CD4-positive, CD25-positive, alpha-beta regulatory T cell (primary cell): ENCODE results near the gene AKNAD1. TPM values are rescaled to one million over a fixed set of nuclear protein-coding genes. Genes with fewer than 3 reads are reported as not detected.
A peak's percentile ranks its signal among the peaks of the same experiment; 100 is the strongest.

Experiments used
- ATAC-seq, 2 donors: fragments of 150-1000 bp; cut with Tn5 transposase; one replicate each; pipeline ENCODE4 v1.10.0; 2021; ENCODE audit warnings: low read depth in 2 of 2, moderate number of reproducible peaks in 2 of 2, moderate library complexity in 1 of 2
- DNase-seq, 3 donors: peaks; one replicate each; pipeline versions ENCODE4 v3.0.0 to v3.0.0-alpha.2; 2012 to 2022; ENCODE audit warnings: mixed read lengths in 1 of 3
- H3K27ac ChIP-seq: one replicate; pipeline ENCODE4 v1.7.0; 2013; ENCODE audit warnings: mild to moderate bottlenecking, low read length; ENCODE audit not compliant: insufficient read depth, poor library complexity, severe bottlenecking
- H3K27me3 ChIP-seq: one replicate; pipeline ENCODE4 v1.7.0; 2013; ENCODE audit warnings: low read length; ENCODE audit not compliant: control insufficient read depth, insufficient read depth
- H3K36me3 ChIP-seq: one replicate; pipeline ENCODE4 v1.7.0; 2013; ENCODE audit warnings: mild to moderate bottlenecking, low read length, moderate library complexity; ENCODE audit not compliant: control insufficient read depth, insufficient read depth
- H3K4me1 ChIP-seq: 2 replicates; pipeline ENCODE4 v1.7.0; 2013; ENCODE audit warnings: mild to moderate bottlenecking, low read length; ENCODE audit not compliant: insufficient read depth, control insufficient read depth, poor library complexity, severe bottlenecking
- H3K4me3 ChIP-seq: one replicate; pipeline ENCODE4 v1.7.0; 2013; ENCODE audit warnings: low read depth, mild to moderate bottlenecking, low read length, moderate library complexity
- H3K9me3 ChIP-seq, 2 experiments: 1 replicate in 1 of 2; 2 replicates in 1 of 2; pipeline ENCODE4 v1.7.0; 2013; ENCODE audit warnings: low read length in 2 of 2, mild to moderate bottlenecking in 1 of 2, moderate library complexity in 1 of 2; ENCODE audit not compliant: control insufficient read depth in 2 of 2
- H3K27ac Mint-ChIP-seq, 3 donors: one replicate each; pipeline ENCODE4 v1.8.0; 2020 to 2022; ENCODE audit warnings: mild to moderate bottlenecking in 3 of 3, mixed read lengths in 3 of 3, moderate library complexity in 2 of 3
- H3K27me3 Mint-ChIP-seq: one replicate; pipeline ENCODE4 v1.8.0; 2022; ENCODE audit warnings: mild to moderate bottlenecking, mixed read lengths
- H3K36me3 Mint-ChIP-seq: one replicate; pipeline ENCODE4 v1.8.0; 2020; ENCODE audit warnings: mixed read lengths
- H3K4me1 Mint-ChIP-seq, 4 donors: one replicate each; pipeline ENCODE4 v1.8.0; 2020 to 2022; ENCODE audit warnings: mixed read lengths in 4 of 4, mild to moderate bottlenecking in 1 of 4
- H3K4me3 Mint-ChIP-seq, 4 donors: one replicate each; pipeline ENCODE4 v1.8.0; 2020 to 2022; ENCODE audit warnings: mild to moderate bottlenecking in 4 of 4, mixed read lengths in 4 of 4, moderate library complexity in 3 of 4
- H3K9me3 Mint-ChIP-seq, 7 donors: one replicate each; pipeline ENCODE4 v1.8.0; 2020 to 2022; ENCODE audit warnings: mixed read lengths in 7 of 7, mild to moderate bottlenecking in 3 of 7, moderate library complexity in 2 of 7
- polyA plus RNA-seq, 4 donors: library from polyadenylated mRNA; unstranded; fragments of 300-500 nt; fragmentation: Illumina TruSeq; gene quantifications; one replicate each; pipeline ENCODE4 v1.2.3, GENCODE V29; 2021
- total RNA-seq: library from RNA; stranded (reverse); gene quantifications from one replicate; pipeline ENCODE4 v1.2.3, GENCODE V29; 2022

Gene AKNAD1
- total and polyA plus RNA-seq, 5 donors from 2014 or later, result not detected

DNA sequence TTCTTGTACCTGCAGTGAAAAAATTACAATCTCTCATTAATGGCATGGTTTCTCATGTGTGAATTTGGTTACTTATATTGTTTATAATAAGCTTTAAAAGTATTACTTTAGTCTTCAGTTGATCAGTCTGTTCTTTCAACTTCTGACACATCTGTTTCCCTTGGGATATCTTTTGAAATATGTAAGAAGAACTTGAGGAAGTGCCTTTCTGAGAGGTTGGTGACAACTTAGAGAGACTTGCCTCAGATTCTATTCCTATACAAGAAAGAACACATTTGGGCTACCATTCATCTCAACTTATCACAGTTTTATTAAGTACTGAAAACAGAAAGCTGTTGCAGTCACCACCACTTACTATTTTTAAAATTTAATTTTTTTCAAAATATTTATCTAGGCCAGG lies 8.1 kb downstream of the AKNAD1 start:
- peaks cover 0 to 1% (median 0%) of the 10 kb centered on the region in 7 donors for H3K9me3 Mint-ChIP-seq
- no peak overlapping the region for H3K4me3 ChIP-seq
- H3K9me3 ChIP-seq, result no peaks in the 10 kb centered on the region
- DNase-seq (no peak), ATAC-seq (no peak)
- H3K4me1 Mint-ChIP-seq, result peaks cover 0 to 8% (median 3%) of the 10 kb centered on the region in 4 donors
- no peak overlapping the region for H3K27ac ChIP-seq
- H3K4me3 Mint-ChIP-seq, result no peak overlapping the region
- no peaks in the 10 kb centered on the region for H3K4me1 ChIP-seq
- peaks cover 37% of the 10 kb centered on the region for H3K27me3 Mint-ChIP-seq
- H3K27me3 ChIP-seq, result peaks cover 5% of the 10 kb centered on the region
- H3K36me3 Mint-ChIP-seq, result no peaks in the 10 kb centered on the region
- H3K36me3 ChIP-seq, result no peaks in the 10 kb centered on the region
- no peak overlapping the region for H3K27ac Mint-ChIP-seq

GRCh38 chr1:108847494-108847893 lies 9.4 kb downstream of the AKNAD1 start:
- peaks cover 5% of the 10 kb centered on the region for H3K27me3 ChIP-seq
- Mint-ChIP-seq H3K4me1 (peaks cover 0 to 6% (median 2%) of the 10 kb centered on the region in 4 donors), H3K27me3 (peaks cover 37% of the 10 kb centered on the region), H3K4me3 (no peak overlapping the region), H3K27ac (peak overlapping the region in 2 of 3 donors; percentile 8 to 37), H3K36me3 (no peaks in the 10 kb centered on the region), H3K9me3 (peaks cover 0 to under 1% (median 0%) of the 10 kb centered on the region in 7 donors)
- no peaks in the 10 kb centered on the region for H3K9me3 ChIP-seq
- no peak overlapping the region for H3K4me3 ChIP-seq
- no peak overlapping the region for H3K27ac ChIP-seq
- DNase-seq (no peak), ATAC-seq (no peak)
- no peaks in the 10 kb centered on the region for H3K36me3 ChIP-seq
- no peaks in the 10 kb centered on the region for H3K4me1 ChIP-seq

- H3K9me3 Mint-ChIP-seq, result no peaks in the 10 kb centered on the region
- Histone ChIP-seq H3K4me3 (no peak overlapping the region), H3K27ac (no peak overlapping the region), H3K4me1 (no peaks in the 10 kb centered on the region), H3K36me3 (no peaks in the 10 kb centered on the region), H3K9me3 (no peaks in the 10 kb centered on the region), H3K27me3 (peaks cover 5% of the 10 kb centered on the region)
- peaks cover 0 to 2% (median 0%) of the 10 kb centered on the region in 4 donors for H3K4me1 Mint-ChIP-seq
- no peak overlapping the region for H3K27ac Mint-ChIP-seq
- no peaks in the 10 kb centered on the region for H3K36me3 Mint-ChIP-seq
- H3K4me3 Mint-ChIP-seq, result no peak overlapping the region
- peaks cover 40% of the 10 kb centered on the region for H3K27me3 Mint-ChIP-seq
- no peak for DNase-seq
- no peak for ATAC-seq
These were observed 10.9 kb downstream of the AKNAD1 start for GRCh38 chr1:108845991-108846390.

DNA sequence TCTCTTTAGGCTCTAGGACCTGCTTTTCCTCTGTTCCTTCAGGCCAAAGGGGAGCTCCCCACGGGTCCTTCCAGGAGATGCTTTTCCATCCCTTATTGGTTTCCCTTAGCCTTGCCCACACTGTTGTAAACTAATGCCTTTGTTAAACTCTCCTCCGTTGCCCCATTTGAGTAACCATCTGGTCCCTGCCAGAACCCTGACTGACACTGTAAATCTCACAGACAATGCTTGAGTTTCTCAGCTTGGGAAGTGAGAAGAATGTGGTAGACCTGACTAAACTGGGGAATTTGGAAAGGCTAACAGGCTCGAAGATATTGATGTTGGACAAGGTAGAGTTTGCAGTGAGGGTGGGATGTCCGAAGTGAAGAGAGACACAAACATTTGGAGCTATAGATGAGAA lies 11.4 kb downstream of the AKNAD1 start:
- DNase-seq, result no peak
- peaks cover 39% of the 10 kb centered on the region for H3K27me3 Mint-ChIP-seq
- no peaks in the 10 kb centered on the region for H3K36me3 Mint-ChIP-seq
- Histone ChIP-seq H3K9me3 (no peaks in the 10 kb centered on the region), H3K36me3 (no peaks in the 10 kb centered on the region), H3K27ac (no peak overlapping the region), H3K4me1 (no peaks in the 10 kb centered on the region), H3K4me3 (no peak overlapping the region), H3K27me3 (peaks cover 2% of the 10 kb centered on the region)
- no peaks in the 10 kb centered on the region for H3K9me3 Mint-ChIP-seq
- no peak overlapping the region for H3K27ac Mint-ChIP-seq
- ATAC-seq, result no peak
- H3K4me1 Mint-ChIP-seq, result peaks cover 0 to 2% (median 0%) of the 10 kb centered on the region in 4 donors
- H3K4me3 Mint-ChIP-seq, result no peak overlapping the region

GRCh38 chr1:108843390-108844137 lies 13.3 kb downstream of the AKNAD1 start:
- Mint-ChIP-seq H3K36me3 (no peaks in the 10 kb centered on the region), H3K27me3 (peaks cover 46% of the 10 kb centered on the region), H3K9me3 (peaks cover 0 to under 1% (median 0%) of the 10 kb centered on the region in 7 donors), H3K4me1 (peaks cover 0 to 2% (median 0%) of the 10 kb centered on the region in 4 donors), H3K4me3 (no peak overlapping the region), H3K27ac (no peak overlapping the region)
- no peak overlapping the region for H3K27ac ChIP-seq
- no peaks in the 10 kb centered on the region for H3K9me3 ChIP-seq
- H3K36me3 ChIP-seq, result no peaks in the 10 kb centered on the region
- DNase-seq (no peak), ATAC-seq (no peak)
- no peaks in the 10 kb centered on the region for H3K4me1 ChIP-seq
- peaks cover 2% of the 10 kb centered on the region for H3K27me3 ChIP-seq
- no peak overlapping the region for H3K4me3 ChIP-seq

GRCh38 chr1:108842525-108843181 lies 14.2 kb downstream of the AKNAD1 start:
- Histone ChIP-seq H3K27ac (no peak overlapping the region), H3K4me3 (no peak overlapping the region), H3K36me3 (no peaks in the 10 kb centered on the region), H3K9me3 (peaks cover 0 to 4% of the 10 kb centered on the region in 2 experiments), H3K4me1 (no peaks in the 10 kb centered on the region), H3K27me3 (peaks cover 5% of the 10 kb centered on the region)
- H3K27ac Mint-ChIP-seq, result no peak overlapping the region
- H3K9me3 Mint-ChIP-seq, result peaks cover 0 to 5% (median 0%) of the 10 kb centered on the region in 7 donors
- H3K4me3 Mint-ChIP-seq, result no peak overlapping the region
- peaks cover 0 to 2% (median 0%) of the 10 kb centered on the region in 4 donors for H3K4me1 Mint-ChIP-seq
- no peak for DNase-seq
- peaks cover 44% of the 10 kb centered on the region for H3K27me3 Mint-ChIP-seq
- H3K36me3 Mint-ChIP-seq, result no peaks in the 10 kb centered on the region
- ATAC-seq, result no peak

- no peaks in the 10 kb centered on the region for H3K4me1 Mint-ChIP-seq
- peaks cover 42% of the 10 kb centered on the region for H3K27me3 Mint-ChIP-seq
- Histone ChIP-seq H3K27me3 (peaks cover 5% of the 10 kb centered on the region), H3K27ac (no peak overlapping the region), H3K9me3 (peaks cover 0 to 4% of the 10 kb centered on the region in 2 experiments), H3K4me3 (no peak overlapping the region), H3K4me1 (no peaks in the 10 kb centered on the region), H3K36me3 (no peaks in the 10 kb centered on the region)
- H3K4me3 Mint-ChIP-seq, result no peak overlapping the region
- H3K27ac Mint-ChIP-seq, result no peak overlapping the region
- peaks cover 0 to 5% (median 0%) of the 10 kb centered on the region in 7 donors for H3K9me3 Mint-ChIP-seq
- no peaks in the 10 kb centered on the region for H3K36me3 Mint-ChIP-seq
- ATAC-seq (no peak), DNase-seq (no peak)
These were observed 15.2 kb downstream of the AKNAD1 start for GRCh38 chr1:108841703-108842102.
